HG02970 (cell line): ENCODE data around the gene TBC1D5.

Experiments used
- ATAC-seq: cut with Tn5 transposase; IDR thresholded peaks from one replicate; pipeline ENCODE4 v1.9.1; 2021; ENCODE audit warnings: mild to moderate bottlenecking, moderate library complexity, moderate number of reproducible peaks; ENCODE audit not compliant: unreplicated experiment, low FRiP score

The TBC1D5 gene

GRCh38 chr3:17155951-17156350 is 586.5 kb downstream of the TBC1D5 start:
- ATAC-seq = no peak

DNA sequence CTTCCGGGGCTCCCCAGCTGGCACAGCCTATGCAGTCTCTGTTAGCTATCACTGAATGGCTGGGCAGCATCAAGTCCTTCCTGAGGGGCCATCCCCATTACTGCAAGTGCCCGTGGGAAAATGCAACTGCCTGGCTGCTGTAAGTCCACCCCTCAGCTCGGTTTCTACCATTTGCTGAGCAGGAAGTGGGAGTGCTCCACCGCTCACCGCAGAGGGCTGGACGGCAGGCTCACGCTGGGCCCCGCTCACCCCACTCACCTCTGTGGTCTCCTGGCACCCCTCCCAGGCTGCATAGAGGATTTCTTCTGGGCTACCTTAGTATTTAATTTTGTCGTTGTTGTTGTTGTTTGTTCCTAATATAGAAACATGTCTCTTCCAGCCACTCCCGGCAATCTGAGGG is 587.5 kb downstream of the TBC1D5 start:
- no peak for ATAC-seq

DNA sequence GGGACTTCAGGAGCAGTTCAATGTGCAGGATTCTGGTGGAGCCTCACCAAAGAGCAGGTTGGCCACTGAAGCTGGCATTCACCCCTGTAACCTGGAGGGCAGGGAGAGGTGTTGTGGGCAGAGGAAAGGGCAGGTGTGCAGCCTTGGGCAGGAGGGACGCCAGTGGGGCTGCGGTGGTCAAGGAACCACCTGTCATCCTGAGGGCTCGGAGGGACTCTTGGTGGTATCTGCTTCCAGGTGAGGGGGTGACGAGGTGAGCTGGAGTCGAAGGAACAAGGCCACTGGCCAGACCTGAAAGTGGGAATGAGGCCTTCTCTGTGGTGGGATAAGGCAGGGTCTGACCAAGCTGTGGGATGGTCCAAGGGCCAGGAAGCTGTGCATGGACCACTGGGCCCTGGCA is 588.2 kb downstream of the TBC1D5 start:
- no peak for ATAC-seq

GRCh38 chr3:17153209-17153608 is 589.2 kb downstream of the TBC1D5 start:
- no peak for ATAC-seq

GRCh38 chr3:17151598-17152373 is 590.6 kb downstream of the TBC1D5 start:
- peak; percentile 88 for ATAC-seq

DNA sequence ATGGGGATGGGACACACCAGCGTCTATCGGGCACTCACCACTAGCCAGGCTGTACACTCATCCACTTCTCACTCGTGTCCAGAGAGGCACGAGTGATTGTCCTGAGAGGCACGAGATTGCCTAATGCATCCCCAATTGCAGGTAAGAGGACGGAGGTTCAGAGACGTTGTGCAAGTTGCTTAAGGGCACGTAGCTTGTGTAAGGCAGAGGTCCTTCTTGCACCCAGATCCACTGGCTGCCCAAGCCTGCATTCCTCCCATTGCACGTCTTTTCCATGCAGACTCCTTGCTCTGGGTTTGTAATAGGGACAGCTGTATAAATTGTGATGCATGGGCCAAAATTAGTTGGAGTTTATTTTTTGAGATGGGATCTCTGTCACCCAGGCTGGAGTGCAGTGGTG is 593.4 kb downstream of the TBC1D5 start:
- ATAC-seq = no peak

DNA sequence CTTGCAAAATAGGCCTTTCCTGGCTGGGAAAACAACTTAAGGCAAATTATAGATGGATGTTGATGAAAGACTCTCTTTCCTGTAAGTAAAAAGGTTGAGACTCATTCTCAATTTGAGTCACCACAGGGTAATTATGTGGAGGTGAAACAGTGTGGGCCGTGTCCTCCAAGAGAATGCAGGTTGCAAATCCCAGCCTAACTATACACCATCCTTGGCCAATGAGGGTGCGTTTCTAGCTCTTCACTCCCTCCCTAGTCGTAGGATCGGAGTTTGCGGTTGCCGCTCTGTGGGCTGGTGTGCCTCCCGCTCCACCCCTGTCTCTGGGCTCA is 597.8 kb downstream of the TBC1D5 start:
- no peak for ATAC-seq

- ATAC-seq = no peak
Measured at GRCh38 chr3:17143893-17144664, 598.4 kb downstream of the TBC1D5 start.

GRCh38 chr3:17142516-17142915 is 599.9 kb downstream of the TBC1D5 start:
- no peak for ATAC-seq

GRCh38 chr3:17141699-17142098 is 600.7 kb downstream of the TBC1D5 start:
- no peak for ATAC-seq

DNA sequence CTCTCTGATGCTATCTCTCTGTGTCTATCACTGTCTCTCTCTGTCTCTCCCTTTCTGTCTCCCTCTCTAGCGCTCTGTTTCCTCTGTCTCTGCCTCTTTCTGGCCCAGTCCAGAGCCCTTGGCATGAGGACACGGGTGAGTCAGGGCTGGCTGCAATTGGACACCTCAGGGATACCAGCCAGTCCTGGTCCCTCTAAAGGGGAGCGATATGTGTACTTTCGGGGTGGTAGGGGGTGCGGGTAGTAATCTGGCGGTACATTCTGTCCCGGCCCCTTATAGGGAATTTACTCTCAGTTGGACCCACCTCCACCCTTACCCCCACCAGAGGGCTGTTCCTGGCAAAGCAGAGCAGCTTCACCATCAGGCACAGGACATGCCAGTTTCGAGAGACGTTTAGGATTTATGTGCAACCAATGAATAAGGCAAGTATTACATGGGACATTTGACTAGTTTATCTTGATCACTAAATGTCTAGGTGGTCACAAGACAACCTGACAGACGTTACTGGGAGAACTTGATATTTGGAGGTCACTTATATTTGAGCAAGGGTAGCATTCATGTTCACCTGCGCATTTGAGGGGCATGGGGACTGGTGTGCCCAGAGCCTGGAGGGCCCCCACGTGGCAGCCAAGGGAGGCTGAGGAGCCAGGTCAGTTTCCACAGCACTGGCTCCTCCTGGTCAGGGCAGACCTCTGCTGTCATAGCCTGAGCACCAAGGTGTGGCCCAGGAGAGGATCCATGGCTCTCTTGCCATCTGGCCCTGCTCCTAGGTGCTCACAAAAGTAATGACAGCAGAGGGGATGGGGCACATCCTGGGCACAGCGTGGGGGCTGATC is 601.5 kb downstream of the TBC1D5 start:
- ATAC-seq = no peak

DNA sequence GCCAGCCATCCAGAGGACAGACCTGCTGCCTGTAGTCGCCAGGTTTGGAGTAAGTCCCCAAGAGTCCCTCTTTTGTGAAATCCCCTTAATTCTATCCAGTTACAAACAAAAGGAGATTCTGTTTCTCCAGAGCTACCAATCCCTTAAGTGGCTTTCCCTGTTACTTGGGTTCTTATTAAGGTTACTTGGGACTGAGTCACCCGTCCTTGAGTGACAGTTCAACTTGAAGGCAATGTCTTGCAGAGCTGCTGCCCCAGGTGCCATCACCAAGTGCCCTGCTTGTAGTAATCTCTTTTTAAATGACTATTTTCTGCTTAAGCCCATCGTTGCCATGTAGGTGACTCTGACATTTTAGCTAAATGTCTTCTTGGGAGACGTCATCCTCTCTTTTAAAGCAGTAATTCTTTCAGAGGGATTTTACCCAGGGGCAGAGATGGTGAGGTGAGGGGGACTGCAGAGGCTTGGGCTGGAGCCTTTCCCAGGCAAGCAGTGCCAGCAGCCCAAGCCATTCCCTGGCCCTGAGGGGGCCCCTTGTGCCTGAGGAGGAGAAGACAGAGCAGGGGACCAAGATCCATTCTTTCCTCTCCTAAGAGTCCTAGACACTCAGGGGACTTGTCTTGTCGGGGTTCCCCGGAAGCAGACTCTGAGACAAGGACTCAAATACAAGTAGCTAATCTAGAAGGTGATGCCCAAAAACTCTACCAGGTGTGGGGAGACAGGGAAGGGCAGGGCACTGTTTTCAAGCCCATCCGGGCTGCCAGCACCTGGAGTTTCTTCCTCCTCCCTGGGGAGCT is 604.0 kb downstream of the TBC1D5 start:
- no peak for ATAC-seq

- no peak for ATAC-seq
Measured at GRCh38 chr3:17137321-17137826, 605.1 kb downstream of the TBC1D5 start.

- ATAC-seq = no peak
Measured at GRCh38 chr3:17136136-17136721, 606.2 kb downstream of the TBC1D5 start.

GRCh38 chr3:17135696-17136095 is 606.7 kb downstream of the TBC1D5 start:
- ATAC-seq = no peak

DNA sequence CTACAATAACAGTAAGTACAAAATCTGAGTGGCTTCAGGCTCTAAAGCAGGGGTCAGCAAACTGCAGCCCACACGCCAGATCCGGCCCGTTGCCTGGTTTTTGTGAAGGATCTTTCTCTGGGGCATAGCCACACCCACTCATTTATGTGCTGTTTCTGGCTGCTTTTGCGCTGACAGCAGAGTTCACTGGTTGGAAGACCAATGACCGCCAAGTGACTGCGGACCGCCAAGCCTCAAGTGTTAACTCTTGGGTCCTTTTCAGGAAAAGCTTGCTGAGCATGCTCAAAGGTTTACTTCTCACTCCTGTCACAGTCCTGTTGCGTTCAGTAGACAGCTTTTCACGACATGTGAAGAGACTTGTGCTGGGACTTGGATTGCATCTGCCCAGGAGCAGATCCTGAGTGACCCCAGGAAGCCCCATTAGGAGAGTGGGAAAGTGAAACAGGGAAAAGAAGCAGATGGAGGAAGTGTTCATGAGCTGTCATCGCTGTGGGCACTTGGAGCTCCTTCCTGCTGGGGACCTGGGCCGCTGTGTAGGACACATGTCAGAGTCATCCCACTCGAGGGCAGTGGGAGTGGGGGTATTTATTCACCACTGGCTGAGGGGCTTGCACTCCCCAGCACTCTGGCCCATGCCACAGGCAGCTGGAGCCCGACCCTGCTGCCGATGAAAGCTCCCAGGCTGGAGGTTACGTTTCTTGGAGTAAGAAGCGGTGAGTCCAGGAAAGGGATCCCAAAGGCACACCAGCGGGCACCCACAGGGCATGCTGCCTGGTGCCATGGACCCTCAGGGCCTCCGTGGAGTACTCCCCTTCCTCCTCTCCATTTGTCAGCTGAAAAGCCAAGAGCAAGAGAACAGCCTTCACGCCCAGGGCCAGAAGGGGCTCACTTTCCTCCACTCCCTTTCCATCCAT is 608.5 kb downstream of the TBC1D5 start:
- ATAC-seq = no peak

DNA sequence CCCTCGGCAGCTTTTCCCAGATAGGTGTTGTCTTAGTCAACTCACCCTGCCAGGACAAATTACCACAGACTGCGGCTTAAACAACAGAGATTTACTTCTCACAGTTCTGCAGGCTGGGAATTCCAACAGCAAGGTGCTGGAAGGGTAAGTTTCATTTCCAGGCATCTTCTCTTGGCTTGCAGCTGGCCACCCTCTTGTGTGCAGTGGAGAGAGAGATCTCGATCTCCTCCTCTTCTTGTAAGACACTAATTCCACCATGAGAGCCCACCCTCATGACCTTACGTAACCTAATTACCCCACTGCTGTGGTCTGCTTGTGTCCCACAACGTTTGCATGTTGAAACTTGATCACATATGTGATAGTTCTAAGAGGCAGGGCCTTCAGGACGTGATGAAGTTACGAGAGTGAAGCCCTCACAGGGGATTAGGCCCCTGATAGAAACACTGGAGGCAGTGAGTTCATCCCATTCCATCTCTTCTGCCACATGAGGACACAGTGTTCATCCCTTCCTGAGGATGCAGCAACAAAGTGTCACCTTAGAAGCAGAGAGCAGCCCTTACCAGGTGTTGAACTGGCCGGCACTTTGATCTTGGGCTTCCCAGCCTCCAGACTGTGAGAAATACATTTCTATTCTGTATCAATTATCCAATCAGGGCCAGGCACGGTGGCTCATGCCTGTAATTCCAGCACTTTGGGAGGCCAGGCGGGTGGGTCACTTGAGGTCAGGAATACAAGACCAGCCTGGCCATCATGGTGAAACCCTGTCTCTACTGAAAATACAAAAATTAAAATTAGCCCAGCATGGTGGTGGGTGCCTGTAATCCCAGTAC is 609.9 kb downstream of the TBC1D5 start:
- ATAC-seq = no peak

- no peak for ATAC-seq
Measured at GRCh38 chr3:17130956-17131355, 611.5 kb downstream of the TBC1D5 start.
